DMS53 (cell line): ENCODE results near the gene BNIP5.

Source experiments
- DNase-seq: peaks from one replicate; lab custom pipeline; 2025; lab: John Stamatoyannopoulos, UW

Gene BNIP5

DNA sequence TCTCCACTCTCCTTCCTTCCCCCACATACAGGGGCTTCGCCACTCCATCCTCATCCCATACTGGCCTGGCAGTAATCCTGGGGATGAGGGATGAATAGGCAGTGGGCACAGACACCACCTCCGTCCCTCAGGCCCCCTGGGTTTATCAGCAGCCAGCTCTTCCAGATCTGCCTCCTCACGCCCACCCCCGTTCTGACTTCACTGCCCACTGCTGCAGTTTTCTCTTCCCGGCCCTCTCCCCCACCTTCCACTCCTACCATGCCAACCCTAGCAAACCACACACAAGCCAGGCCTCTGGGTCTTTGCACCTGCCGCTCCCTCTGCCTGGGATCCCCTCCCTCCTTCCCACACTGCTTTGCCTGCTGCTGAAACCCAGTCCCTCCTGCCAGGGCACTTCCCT is 44.5 kb downstream of the BNIP5 start:
- DNase-seq = no peak

DNA sequence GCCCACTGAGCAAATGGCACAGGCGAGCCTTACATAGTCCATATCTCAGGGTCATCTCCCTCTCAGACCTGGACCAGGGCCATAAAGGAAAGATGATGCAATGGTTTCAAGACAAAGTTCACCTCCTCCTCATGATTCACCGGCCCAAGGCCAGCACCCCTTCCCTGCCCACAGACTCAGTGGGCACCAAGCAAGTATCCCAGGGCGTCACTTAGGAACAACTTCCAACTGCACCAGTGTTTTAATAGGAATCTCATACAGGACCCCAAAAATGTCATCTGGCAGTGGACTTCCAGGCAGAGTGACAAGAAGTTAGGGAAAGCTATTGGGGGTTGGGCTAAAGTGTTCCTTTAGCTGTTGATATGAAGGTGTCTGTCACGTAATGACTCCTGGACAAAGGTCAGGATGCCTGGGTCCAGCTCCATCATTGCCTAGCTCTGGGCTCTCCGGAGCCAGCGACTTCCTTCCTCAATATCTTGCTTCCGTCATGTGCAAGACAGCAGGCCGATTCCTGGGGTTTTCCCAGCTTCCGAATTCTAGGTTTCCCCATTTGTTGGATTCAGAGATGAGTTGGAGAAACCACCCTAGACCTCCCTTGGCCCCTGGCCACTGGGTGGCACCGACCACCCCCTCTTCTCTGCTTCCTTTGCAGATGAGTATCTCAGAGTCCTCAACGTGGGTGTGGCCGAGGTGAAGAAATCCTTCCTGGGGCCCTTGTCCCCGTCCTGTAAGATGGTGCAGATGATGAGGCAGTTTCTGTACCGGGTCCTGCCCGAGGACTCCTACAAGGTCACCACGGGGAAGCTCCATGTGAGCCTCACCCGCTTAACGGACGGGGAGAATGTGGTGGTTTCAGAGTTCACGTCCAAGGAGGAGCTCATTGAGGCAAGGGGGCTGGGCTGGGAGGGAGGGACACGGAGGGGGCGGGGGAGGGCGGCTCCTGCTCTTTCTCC is 45.7 kb downstream of the BNIP5 start:
- no peak for DNase-seq

DNA sequence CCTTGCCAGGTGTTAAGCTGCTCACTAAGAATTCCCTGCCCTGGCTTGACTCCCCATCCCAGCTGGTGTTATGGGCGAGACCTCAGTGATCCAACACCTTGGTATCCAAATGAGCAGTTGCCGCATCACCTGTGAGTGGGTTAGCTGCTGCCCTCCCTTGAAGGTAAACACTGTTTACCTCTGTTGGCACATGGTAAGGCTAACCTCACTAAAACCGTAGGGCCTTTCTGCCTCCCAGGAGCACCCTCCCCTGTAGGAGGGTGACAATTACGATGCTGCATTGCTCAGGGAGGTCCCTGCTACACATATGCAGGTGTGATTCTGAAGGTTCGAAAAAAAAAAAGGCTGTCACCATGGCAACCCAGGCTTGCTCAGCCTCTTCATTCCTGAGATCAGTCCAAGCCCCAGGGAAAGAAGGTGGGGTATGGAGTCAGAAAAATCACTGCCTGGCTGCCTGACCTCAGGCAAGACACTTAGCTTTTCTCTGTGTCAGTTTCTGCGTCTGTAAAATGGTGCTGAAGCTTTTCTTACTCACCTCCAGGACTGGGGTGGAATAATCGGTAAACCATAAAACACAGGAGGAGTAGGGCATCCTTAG is 47.3 kb downstream of the BNIP5 start:
- peak; percentile 67 for DNase-seq

DNA sequence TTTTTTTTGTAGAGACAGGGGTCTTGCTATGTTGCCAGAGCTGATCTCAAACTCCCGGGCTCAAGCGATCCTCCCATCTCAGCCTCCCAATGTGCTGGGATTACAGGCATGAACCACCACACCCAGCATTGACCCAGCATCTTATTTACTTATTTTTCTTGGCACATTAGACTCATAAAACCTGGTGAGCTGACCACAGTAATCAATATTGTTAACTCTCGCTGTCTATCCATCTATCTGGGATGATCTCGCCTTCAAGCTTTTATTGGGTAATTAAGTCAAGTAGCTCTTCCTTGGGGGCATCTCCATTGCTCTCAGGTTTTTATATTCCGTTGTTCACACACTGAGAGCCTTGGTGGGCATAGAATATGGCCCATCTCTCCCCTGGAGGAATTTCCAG is 49.8 kb downstream of the BNIP5 start:
- no peak for DNase-seq

DNA sequence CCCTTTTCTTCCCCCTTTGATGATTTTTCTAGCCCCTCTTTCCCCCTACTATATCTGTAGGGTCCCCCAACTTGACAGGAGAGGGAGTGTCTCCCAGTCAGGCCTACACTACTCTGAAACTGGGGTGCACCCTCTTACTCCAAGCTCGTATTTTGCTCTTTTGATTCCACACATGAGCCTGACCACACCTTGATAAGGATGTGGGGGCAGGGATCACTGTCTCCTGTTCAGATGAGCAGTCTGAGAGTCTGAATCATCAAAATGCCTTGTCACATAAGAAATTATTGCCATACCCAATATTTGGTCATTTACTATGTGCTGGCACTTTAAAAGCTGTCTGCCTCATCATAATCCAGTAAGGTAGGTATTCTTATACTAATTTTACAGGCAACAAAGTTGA is 50.9 kb downstream of the BNIP5 start:
- DNase-seq = no peak

DNA sequence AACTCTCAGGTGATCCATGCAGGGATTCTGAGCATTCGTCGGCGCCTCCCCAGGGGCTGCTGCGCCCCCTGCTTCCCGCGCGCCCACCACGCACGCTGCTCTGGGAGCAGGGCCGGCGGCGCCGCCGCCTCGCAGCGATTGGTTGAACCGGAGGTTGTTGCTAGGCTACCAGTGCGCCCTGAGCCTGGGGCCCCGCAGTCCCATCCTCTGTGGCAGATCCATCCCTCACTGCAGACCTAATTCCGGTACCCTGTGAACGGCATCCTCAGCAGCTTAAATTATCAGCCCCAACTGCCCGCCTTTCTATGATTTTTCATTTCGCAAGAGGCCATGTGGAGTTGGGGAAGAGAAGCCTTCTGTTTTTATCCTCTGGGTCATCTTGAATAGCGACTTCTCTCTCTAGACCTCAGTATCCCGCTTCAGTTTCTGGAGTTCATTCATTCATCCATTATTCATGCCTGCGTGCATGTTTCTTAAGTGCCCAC is 51.5 kb downstream of the BNIP5 start:
- DNase-seq = no peak

DNA sequence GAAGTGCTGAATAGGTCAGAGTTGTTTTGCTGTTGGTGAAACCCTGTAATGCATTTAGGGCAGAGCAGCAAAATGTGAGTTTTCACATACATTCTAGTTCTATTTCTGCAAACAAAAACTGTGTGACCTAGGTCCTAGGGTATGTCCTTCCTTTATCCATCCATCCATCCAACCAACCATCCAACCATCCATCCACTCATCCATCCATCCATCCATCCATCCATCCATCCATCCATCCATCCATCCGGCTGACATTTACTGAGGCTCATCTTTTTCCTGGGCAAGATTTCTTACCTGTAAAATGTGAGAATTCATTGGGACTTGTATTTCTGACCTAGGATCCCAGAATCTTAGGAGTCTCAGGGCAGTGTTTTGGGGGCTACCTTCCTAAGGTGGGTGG is 52.3 kb downstream of the BNIP5 start:
- DNase-seq = no peak

DNA sequence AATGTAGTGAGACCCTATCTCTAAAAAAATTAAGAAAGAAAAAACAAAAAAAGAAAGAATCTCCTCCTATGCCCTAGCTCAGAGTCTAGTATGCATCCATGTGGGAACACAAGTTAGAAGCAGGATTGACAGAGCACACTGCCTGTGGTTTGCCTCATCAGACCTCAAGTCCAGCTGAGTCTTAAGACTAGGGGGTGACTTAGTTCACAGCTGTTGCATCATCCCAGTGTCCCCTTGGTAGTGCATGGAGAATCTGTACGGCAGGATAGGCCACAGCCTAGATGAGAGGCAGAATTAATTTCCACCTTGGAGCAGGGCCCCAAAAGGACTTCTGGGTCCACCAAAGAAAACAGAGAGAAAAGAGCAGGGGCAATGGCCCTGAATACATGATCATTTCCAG is 53.1 kb downstream of the BNIP5 start:
- no peak for DNase-seq

DNA sequence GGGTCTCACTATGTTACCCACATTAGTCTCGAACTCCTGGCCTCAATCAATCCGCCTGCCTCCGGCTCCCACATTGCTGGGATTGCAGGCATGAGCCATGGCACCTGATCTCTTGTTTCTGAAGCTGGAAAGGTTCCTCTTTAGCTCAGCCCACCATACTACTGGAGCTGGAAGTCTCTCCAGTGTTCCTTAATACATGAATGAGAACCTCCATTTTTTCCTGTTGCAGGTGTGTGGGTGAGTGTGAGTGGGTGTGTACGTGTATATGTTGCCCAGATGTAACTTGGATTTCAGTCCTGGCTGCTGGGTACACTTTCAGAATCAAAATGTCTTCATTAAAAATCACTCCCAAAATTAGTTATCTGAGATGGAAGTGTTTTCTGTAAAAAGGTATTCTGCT is 55.7 kb downstream of the BNIP5 start:
- DNase-seq = no peak

DNA sequence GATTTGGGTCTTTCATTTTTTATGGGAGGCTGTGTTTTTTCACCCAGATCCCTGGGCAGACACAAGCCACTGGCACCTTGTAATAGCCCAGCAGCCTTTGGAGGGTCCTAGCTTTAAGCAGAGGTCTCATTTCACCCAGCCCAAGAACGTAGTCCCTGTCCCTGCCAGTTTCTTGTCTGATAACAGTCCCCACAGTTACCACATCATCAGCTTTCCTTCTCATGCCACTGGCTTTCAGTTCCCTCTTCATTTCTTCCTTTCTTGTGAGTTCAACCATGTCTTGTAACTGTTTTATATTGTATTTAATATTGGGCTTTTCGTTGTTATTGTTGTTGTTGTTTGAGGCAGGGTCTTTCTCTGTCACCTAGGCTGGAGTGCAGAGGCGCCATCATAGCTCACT is 56.2 kb downstream of the BNIP5 start:
- DNase-seq = no peak

DNA sequence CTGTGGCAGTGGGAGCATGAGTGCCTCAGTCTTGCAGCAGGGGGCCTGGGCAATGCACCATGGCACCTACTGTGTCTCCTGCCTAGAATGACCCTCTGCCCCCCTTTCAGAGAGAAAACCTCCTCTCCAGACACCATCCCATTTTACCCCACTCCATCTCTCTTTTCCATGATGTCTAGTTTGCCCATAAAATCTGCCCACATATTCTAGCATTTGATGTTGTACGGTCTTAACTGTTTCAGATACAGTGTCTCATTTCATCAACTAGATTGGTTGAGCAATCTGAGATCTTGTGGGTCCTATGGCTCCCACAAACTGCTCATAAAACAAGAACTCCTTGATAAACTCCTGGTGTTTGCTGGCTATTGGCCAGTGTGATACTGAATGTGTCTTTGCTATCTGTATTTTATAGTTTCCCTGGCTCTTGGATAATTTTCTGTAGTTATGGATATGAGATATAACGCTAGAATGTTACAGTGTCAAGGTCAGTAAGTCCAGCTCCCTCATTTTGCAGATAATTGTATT is 58.7 kb downstream of the BNIP5 start:
- DNase-seq = no peak

DNA sequence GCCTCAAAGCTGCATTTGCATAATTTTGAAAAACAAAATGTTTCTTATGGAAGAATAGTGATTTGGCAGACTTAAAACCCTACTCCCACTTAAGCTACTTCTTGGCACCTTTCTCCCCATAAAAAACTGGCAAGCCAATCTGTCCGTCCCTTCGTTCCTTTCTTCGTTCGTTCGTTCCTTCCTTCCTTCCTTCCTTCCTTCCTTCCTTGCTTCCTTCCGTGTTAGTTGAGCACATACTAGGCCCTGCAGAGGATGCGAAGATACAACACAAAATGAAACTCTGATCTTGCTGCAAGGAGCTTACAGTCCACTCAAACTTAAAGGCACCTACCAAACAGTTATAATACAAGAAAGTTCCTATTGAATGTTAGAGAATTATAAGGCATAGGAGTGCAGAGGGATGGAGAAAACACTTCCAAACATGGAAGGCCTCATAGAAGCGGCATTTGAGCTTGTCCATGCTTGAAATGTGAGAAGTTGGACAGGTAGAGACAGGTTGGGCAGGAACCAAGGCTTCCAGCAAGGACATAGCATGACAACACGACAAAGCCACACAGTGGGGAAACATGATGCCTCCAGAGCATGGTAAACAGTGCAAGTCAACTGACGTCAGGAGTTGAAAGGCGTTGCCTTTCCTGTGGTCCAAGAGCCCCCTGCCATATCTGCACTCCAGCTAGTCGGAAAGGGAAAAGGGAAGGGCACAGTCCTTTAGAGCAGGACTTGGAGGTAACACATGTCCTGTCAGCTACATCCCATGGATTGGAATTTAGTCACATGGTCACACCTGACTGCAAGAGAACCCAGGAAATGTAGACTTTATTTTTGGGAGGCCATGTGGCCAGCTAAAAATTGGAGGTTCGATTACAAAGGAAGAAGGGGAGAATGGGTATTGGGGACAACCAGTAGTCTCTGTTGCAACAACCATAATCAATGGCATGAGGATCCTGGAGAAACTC is 59.8 kb downstream of the BNIP5 start:
- DNase-seq = no peak

DNA sequence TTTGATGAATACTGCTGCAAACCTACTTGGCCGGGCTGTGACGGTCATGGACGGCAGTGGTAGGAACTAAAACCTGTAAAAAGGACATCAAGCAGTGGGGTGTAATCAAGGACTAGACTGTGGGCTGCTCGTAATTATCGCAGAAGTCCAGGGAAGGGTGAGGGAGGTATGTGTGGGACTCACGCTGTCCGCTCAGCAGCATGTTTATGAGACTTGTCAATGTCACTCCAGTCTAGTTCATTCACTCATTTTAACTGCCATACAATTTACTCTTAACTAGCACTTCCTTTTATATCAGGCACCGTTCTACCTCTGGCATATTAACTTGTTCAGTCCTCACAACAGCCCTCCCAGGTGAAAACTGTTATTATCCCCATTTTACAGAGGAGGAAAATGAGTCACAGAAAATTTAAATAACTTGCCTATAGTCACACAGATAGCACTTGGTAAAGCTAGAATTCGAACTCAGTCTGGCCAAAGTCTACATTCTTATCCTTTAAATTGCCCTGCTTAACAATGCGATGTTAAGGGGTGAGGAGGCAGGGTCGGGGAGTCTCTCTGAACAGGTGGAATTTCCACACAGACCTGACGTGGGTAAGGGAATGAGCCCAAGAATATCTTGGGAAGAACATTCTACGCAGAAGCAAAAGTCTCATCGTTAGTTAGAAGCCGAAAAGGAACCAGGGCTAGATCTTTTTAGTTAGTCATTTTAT is 62.7 kb downstream of the BNIP5 start:
- DNase-seq = no peak

DNA sequence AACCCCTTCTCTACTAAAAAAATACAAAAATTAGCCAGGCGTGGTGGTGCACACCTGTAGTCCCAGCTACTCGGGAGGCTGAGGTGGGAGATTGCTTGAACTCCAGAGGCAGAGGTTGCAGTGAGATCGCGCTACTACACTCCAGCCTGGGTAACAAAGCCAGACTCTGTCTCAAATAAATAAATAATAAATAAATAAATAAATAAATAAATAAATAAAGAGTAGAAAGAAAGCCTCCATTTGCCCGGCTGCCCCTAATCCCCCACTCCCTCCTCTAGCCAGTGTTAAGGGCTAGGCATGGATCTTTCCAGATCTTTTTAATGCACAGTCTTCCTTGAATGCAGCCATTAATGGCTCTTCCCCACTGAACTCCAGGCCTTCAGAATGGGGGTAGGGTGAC is 63.6 kb downstream of the BNIP5 start:
- DNase-seq = no peak

DNA sequence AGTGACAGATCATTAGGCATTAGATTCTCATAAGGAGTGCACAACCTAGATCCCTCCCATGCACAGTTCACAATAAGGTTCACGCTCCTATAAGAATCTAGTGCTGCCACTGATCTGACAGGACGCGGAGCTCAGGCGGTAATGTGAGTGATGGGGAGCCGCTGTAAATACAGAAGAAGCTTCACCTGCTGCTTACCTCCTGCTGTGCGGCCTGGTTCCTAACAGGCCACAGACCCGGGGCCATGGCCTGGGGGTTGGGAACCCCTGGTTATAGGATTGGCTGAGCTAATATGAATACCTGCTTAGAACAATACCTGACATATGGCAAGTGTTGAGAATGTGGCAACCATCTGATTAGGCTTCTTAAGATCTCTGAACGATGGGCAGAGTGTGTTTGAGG is 64.5 kb downstream of the BNIP5 start:
- DNase-seq = no peak

DNA sequence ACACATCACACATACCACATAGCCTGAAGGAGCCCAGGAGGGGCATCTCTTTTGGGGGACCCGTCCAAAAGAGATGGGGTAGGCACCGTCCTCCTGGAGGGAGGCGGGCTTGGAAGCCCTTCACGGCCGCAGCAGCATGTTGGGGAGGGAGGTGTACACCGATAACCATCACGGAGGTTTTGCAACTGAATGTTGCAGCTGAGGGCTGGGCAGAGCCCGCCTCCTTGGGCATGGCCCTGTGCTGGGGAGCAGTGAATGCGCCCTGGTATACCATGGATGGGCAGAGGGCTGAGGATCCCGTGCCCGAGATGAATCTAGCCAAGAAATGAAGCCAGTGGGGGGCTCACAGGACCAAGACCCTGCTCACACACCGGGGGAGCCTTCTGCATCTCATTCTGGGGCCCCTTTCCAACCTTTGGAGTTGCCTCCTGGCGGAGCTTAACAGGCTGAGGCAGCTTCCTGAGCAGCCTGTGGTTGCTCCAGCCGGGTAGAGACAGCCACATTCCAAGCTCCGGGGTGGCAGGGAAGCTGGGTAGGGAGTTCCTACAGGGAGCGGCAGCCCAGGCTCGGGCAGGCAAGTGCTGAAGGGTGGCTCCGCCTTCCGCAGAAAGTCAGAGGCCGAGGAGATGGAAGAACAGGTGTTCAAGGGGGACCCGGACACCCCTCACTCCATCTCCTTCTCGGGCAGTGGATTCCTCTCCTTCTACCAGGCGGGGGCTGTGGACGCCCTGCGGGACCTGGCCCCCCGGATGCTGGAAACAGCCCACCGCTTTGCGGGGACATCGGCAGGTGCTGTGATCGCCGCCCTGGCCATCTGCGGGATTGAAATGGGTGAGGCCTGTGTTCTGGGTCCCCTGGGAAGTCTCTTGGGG is 66.6 kb downstream of the BNIP5 start, which contains the start of gene PNPLA1:
PNPLA1 (plus strand) TSS at position 227 of the 872 bp plus-strand sequence; CDS start at position 627, 400 bp downstream.
- DNase-seq = no peak

DNA sequence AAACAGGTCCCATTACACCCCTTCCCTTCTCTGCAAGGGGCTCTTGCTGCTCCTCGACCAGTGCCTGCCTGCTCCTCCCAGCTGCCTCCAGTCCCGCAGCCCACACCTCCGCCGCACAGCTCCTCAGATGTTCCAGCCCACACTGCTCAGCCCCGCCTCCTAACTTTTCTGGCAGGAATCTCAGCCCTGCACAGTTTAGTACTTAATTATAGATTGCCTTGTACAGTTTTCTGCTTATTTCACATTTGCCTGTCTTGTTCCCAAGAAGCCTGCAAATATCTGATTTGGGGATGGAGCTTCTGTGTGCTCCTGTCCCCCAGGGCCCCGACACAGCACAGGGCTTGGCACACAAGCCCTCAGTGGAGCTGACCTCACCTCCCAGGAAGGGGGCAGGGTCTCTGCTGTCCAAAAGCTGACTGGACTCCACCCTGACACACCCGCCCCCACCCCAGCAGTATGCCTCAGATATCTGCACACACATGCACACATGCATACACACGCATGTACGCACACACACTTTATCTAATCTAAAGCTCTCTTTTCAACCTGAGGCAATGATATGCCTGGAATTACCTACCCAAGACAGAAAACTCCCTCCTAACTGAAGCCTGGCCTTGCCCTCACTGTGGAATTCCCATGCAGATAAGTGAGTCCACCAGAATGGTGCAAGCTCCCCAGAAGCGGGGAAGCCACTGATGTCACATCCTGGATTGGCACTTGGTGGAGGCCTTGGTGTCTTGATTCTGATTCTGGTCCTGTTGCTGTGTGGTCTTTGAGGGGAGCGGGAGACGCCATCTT is 68.0 kb downstream of the BNIP5 start:
- DNase-seq = no peak

DNA sequence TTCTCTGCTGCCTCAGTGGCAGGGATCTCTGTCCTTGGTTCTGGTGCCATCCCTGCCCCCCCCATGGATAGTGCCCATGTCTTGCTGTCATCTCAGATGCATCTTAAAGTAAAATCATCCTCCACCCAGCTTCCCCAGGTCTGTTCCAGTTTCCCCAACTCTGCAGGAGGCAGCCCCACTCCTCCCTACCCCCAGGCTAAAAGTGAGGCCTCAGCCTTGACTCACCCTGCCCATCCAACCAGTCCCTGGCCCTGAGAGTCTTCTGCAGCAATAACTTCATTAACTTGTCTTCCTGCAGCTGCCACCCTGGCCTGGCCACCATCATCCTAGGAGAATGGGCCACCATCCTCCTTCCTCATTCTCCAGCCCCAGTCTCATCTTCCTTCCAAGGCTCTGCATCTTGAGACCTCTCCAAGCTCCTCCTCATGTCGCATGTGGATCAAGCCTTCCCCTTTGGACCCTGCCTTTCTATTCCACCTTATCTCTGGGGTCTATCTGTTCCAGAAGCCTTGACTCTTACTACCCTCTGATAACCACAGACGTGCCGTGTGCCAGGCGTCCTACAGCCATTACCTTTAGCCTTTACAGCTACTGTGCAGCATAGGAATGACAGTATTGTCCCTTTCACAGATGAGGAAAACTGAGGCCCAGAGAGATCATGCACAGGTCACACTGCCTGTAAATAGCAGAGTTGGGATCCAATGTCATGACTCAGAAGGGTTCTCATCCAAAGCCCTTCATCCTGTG is 68.8 kb downstream of the BNIP5 start:
- DNase-seq = no peak
